ENCODE data around the gene ERICH6B.

The ERICH6B gene

DNA sequence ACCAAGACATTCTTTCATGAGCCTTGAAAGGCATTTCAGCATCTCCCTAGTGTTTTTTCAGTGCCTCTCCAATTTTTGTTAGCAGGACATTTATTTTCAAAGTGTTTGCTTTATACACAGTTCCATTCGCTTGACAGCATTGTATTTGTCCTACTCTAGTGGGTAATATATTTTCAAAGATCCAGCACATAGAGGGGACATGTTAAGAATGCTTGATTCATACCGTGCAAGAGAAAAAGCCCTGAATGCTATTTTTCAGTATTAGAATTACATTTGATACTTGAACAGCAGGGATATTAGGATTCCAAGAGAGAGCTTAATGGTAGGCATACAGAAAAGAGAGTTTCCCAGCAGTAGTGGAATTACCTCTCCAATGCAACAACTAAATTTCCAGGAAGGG lies 21.3 kb downstream of the ERICH6B start:
- TF ChIP-seq, protein P1, sequence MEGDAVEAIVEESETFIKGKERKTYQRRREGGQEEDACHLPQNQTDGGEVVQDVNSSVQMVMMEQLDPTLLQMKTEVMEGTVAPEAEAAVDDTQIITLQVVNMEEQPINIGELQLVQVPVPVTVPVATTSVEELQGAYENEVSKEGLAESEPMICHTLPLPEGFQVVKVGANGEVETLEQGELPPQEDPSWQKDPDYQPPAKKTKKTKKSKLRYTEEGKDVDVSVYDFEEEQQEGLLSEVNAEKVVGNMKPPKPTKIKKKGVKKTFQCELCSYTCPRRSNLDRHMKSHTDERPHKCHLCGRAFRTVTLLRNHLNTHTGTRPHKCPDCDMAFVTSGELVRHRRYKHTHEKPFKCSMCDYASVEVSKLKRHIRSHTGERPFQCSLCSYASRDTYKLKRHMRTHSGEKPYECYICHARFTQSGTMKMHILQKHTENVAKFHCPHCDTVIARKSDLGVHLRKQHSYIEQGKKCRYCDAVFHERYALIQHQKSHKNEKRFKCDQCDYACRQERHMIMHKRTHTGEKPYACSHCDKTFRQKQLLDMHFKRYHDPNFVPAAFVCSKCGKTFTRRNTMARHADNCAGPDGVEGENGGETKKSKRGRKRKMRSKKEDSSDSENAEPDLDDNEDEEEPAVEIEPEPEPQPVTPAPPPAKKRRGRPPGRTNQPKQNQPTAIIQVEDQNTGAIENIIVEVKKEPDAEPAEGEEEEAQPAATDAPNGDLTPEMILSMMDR (IDR thresholded peaks at IDR 0.05; ENCODE audit: insufficient read depth, low read length), result no peak
- TF ChIP-seq SPI1 (IDR thresholded peaks at IDR 0.05; ENCODE audit: borderline replicate concordance, low read depth), result no peak
- TF ChIP-seq GABPA (IDR thresholded peaks at IDR 0.05; ENCODE audit: low read depth), result no peak
- H3K4me3 ChIP-seq (replicated peaks; ENCODE audit: insufficient read depth, low read length), result no peak overlapping the region
- no peak overlapping the region for H3K27ac ChIP-seq (replicated peaks)
- H3K27me3 ChIP-seq (ENCODE audit: insufficient read depth, poor library complexity, severe bottlenecking), result peaks cover 10% of the 10 kb centered on the region
- DNase-seq (ENCODE audit: low read depth in 1 of 2, low spot score in 1 of 2), result no peak

DNA sequence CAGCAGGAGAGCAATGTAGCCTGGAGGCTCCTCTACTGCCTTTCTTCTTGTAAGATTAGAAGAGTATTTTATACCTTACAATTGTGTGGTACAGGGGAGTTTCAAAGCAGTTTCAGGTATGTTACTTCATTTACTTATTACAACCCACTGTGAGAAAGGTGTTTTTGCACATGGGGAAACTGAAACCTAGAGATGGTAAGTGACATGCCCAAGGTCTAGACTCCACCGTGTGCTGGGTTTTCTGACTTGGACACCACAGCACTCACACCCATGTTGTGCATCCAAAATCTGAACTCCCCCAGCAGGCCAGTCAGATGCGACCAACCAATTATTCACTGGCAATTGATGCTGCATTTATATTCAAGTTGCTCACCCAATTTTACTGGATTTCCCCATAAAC lies 22.8 kb downstream of the ERICH6B start:
- H3K4me3 ChIP-seq (replicated peaks; ENCODE audit: insufficient read depth, low read length), result no peak overlapping the region
- TF ChIP-seq, protein P2, sequence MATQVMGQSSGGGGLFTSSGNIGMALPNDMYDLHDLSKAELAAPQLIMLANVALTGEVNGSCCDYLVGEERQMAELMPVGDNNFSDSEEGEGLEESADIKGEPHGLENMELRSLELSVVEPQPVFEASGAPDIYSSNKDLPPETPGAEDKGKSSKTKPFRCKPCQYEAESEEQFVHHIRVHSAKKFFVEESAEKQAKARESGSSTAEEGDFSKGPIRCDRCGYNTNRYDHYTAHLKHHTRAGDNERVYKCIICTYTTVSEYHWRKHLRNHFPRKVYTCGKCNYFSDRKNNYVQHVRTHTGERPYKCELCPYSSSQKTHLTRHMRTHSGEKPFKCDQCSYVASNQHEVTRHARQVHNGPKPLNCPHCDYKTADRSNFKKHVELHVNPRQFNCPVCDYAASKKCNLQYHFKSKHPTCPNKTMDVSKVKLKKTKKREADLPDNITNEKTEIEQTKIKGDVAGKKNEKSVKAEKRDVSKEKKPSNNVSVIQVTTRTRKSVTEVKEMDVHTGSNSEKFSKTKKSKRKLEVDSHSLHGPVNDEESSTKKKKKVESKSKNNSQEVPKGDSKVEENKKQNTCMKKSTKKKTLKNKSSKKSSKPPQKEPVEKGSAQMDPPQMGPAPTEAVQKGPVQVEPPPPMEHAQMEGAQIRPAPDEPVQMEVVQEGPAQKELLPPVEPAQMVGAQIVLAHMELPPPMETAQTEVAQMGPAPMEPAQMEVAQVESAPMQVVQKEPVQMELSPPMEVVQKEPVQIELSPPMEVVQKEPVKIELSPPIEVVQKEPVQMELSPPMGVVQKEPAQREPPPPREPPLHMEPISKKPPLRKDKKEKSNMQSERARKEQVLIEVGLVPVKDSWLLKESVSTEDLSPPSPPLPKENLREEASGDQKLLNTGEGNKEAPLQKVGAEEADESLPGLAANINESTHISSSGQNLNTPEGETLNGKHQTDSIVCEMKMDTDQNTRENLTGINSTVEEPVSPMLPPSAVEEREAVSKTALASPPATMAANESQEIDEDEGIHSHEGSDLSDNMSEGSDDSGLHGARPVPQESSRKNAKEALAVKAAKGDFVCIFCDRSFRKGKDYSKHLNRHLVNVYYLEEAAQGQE (IDR thresholded peaks at IDR 0.05; ENCODE audit: insufficient replicate concordance, low read depth), result no peak
- TF ChIP-seq GABPA (IDR thresholded peaks at IDR 0.05; ENCODE audit: low read depth), result no peak
- no peak for TF ChIP-seq SPI1 (IDR thresholded peaks at IDR 0.05; ENCODE audit: borderline replicate concordance, low read depth)
- no peak for TF ChIP-seq POLR2AphosphoS5 (IDR thresholded peaks at IDR 0.05; ENCODE audit: low read depth)
- TF ChIP-seq, protein P1 (IDR thresholded peaks at IDR 0.05; ENCODE audit: insufficient read depth, low read length), result no peak

DNA sequence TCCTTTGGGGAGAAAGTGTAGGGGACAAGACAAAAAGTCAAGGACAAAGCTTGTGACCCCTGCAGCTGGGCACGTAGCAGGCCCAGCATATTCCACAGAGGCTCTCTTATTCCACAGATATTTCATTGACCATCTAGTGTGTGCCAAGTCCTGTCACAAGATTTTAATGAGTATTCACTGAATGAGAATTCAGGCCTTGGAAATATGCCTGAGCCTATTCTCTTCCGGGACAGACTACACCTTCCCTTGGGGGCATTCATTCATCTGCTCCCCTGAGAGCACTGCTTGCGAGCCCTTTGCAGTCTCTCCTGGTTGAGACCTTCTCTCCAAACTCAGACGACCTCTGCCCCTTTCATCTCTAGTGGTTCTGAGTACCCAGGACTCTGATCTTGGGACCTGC lies 25.5 kb downstream of the ERICH6B start:
- peaks cover 8% of the 10 kb centered on the region for H3K27me3 ChIP-seq (ENCODE audit: insufficient read depth, poor library complexity, severe bottlenecking)
- no peak for DNase-seq (ENCODE audit: low read depth in 1 of 2, low spot score in 1 of 2)
- TF ChIP-seq SPI1 (IDR thresholded peaks at IDR 0.05; ENCODE audit: borderline replicate concordance, low read depth), result no peak
- TF ChIP-seq, protein P2 (IDR thresholded peaks at IDR 0.05; ENCODE audit: insufficient replicate concordance, low read depth), result no peak
- TF ChIP-seq GABPA (IDR thresholded peaks at IDR 0.05; ENCODE audit: low read depth), result no peak
- TF ChIP-seq, protein P1 (IDR thresholded peaks at IDR 0.05; ENCODE audit: insufficient read depth, low read length), result no peak
- TF ChIP-seq POLR2AphosphoS5 (IDR thresholded peaks at IDR 0.05; ENCODE audit: low read depth), result no peak
- no peak overlapping the region for H3K4me3 ChIP-seq (replicated peaks; ENCODE audit: insufficient read depth, low read length)
- no peak overlapping the region for H3K27ac ChIP-seq (replicated peaks)

More for the DNA sequence above, 22.8 kb downstream of the ERICH6B start:
- Histone ChIP-seq H3K27ac (replicated peaks) (no peak overlapping the region), H3K27me3 (ENCODE audit: insufficient read depth, poor library complexity, severe bottlenecking) (peaks cover 10% of the 10 kb centered on the region)
- DNase-seq (ENCODE audit: low read depth in 1 of 2, low spot score in 1 of 2), result no peak

DNA sequence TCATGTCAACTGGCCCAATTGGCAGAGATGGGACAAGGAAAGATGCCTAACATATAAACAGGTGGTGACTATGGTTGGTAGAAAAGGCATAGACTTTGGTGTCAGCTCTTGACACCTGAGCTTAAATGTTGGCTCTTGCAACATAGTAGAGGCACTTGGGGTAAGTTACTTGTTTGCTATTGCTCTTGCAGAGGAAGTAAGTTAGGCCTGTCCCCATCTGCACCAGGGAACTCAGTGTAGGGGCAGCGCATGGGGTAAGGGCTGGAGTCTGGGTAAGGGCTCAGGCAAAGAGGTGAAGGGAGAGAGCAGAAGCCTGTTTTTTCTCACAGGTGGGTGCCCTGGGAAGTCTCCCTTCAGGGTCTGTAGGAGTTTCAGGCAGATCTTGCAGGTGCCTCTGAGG lies 27.6 kb downstream of the ERICH6B start:
- TF ChIP-seq POLR2AphosphoS5 (IDR thresholded peaks at IDR 0.05; ENCODE audit: low read depth), result no peak
- TF ChIP-seq, protein P1 (IDR thresholded peaks at IDR 0.05; ENCODE audit: insufficient read depth, low read length), result no peak
- no peak for TF ChIP-seq GABPA (IDR thresholded peaks at IDR 0.05; ENCODE audit: low read depth)
- TF ChIP-seq, protein P2 (IDR thresholded peaks at IDR 0.05; ENCODE audit: insufficient replicate concordance, low read depth), result no peak
- no peak for TF ChIP-seq SPI1 (IDR thresholded peaks at IDR 0.05; ENCODE audit: borderline replicate concordance, low read depth)
- Histone ChIP-seq H3K27me3 (ENCODE audit: insufficient read depth, poor library complexity, severe bottlenecking) (no peaks in the 10 kb centered on the region), H3K4me3 (replicated peaks; ENCODE audit: insufficient read depth, low read length) (no peak overlapping the region), H3K27ac (replicated peaks) (no peak overlapping the region)
- no peak for DNase-seq (ENCODE audit: low read depth in 1 of 2, low spot score in 1 of 2)
